ENCODE data around the gene KIF16B.

KIF16B gene

GRCh38 chr20:16573001-16573965, at the start of gene KIF16B:
TSS of gene KIF16B (minus strand) at chr20:16573448. CDS start at chr20:16573275, 173 bp downstream.
- H3K36me3 ChIP-seq (ENCODE audit: insufficient read depth, low read length): no peaks in the 10 kb centered on the region
- peak within 1 kb of the TSS; percentile 97 for H2AFZ ChIP-seq (ENCODE audit: low read length, unreplicated experiment)
- H3K4me3 ChIP-seq (ENCODE audit: low read depth, low read length): peak within 1 kb of the TSS; percentile 93
- peaks cover 13% of the 10 kb centered on the region for H3K79me2 ChIP-seq (ENCODE audit: control insufficient read depth, insufficient read depth, low read length, unreplicated experiment)
- no peaks in the 10 kb centered on the region for H3K27me3 ChIP-seq (ENCODE audit: insufficient read depth, low read length)
- peaks cover 13% of the 10 kb centered on the region for H3K4me1 ChIP-seq (ENCODE audit: control insufficient read depth, insufficient read depth, low read length, unreplicated experiment)
- peak within 1 kb of the TSS; percentile 17; the same call in 1 of the 2 replicates for H3K27ac ChIP-seq (ENCODE audit: low read depth, low read length)

GRCh38 chr20:16622501-16622900, 49.3 kb upstream of the KIF16B start:
- H3K36me3 ChIP-seq (ENCODE audit: insufficient read depth, low read length): no peaks in the 10 kb centered on the region
- no peak overlapping the region for H3K4me3 ChIP-seq (ENCODE audit: low read depth, low read length)
- H3K79me2 ChIP-seq (ENCODE audit: control insufficient read depth, insufficient read depth, low read length, unreplicated experiment): no peaks in the 10 kb centered on the region
- no peak overlapping the region for H2AFZ ChIP-seq (ENCODE audit: low read length, unreplicated experiment)
- H3K4me1 ChIP-seq (ENCODE audit: control insufficient read depth, insufficient read depth, low read length, unreplicated experiment): no peaks in the 10 kb centered on the region
- no peaks in the 10 kb centered on the region for H3K27me3 ChIP-seq (ENCODE audit: insufficient read depth, low read length)
- no peak overlapping the region for H3K27ac ChIP-seq (ENCODE audit: low read depth, low read length)

GRCh38 chr20:16621435-16622141, 48.3 kb upstream of the KIF16B start:
- Histone ChIP-seq H3K27me3 (ENCODE audit: insufficient read depth, low read length) (no peaks in the 10 kb centered on the region), H2AFZ (ENCODE audit: low read length, unreplicated experiment) (no peak overlapping the region), H3K27ac (ENCODE audit: low read depth, low read length) (no peak overlapping the region), H3K4me3 (ENCODE audit: low read depth, low read length) (no peak overlapping the region), H3K36me3 (ENCODE audit: insufficient read depth, low read length) (no peaks in the 10 kb centered on the region), H3K4me1 (ENCODE audit: control insufficient read depth, insufficient read depth, low read length, unreplicated experiment) (no peaks in the 10 kb centered on the region), H3K79me2 (ENCODE audit: control insufficient read depth, insufficient read depth, low read length, unreplicated experiment) (no peaks in the 10 kb centered on the region)

GRCh38 chr20:16620961-16621360, 47.7 kb upstream of the KIF16B start:
- no peak overlapping the region for H3K27ac ChIP-seq (ENCODE audit: low read depth, low read length)
- no peaks in the 10 kb centered on the region for H3K36me3 ChIP-seq (ENCODE audit: insufficient read depth, low read length)
- no peaks in the 10 kb centered on the region for H3K27me3 ChIP-seq (ENCODE audit: insufficient read depth, low read length)
- H2AFZ ChIP-seq (ENCODE audit: low read length, unreplicated experiment): no peak overlapping the region
- no peaks in the 10 kb centered on the region for H3K79me2 ChIP-seq (ENCODE audit: control insufficient read depth, insufficient read depth, low read length, unreplicated experiment)
- no peak overlapping the region for H3K4me3 ChIP-seq (ENCODE audit: low read depth, low read length)
- no peaks in the 10 kb centered on the region for H3K4me1 ChIP-seq (ENCODE audit: control insufficient read depth, insufficient read depth, low read length, unreplicated experiment)

GRCh38 chr20:16619953-16620352, 46.7 kb upstream of the KIF16B start:
- H3K27me3 ChIP-seq (ENCODE audit: insufficient read depth, low read length): no peaks in the 10 kb centered on the region
- no peaks in the 10 kb centered on the region for H3K36me3 ChIP-seq (ENCODE audit: insufficient read depth, low read length)
- H2AFZ ChIP-seq (ENCODE audit: low read length, unreplicated experiment): no peak overlapping the region
- H3K27ac ChIP-seq (ENCODE audit: low read depth, low read length): no peak overlapping the region
- H3K4me3 ChIP-seq (ENCODE audit: low read depth, low read length): no peak overlapping the region
- H3K79me2 ChIP-seq (ENCODE audit: control insufficient read depth, insufficient read depth, low read length, unreplicated experiment): no peaks in the 10 kb centered on the region
- H3K4me1 ChIP-seq (ENCODE audit: control insufficient read depth, insufficient read depth, low read length, unreplicated experiment): no peaks in the 10 kb centered on the region

- Histone ChIP-seq H2AFZ (ENCODE audit: low read length, unreplicated experiment) (no peak overlapping the region), H3K4me1 (ENCODE audit: control insufficient read depth, insufficient read depth, low read length, unreplicated experiment) (no peaks in the 10 kb centered on the region), H3K79me2 (ENCODE audit: control insufficient read depth, insufficient read depth, low read length, unreplicated experiment) (no peaks in the 10 kb centered on the region), H3K27ac (ENCODE audit: low read depth, low read length) (no peak overlapping the region), H3K36me3 (ENCODE audit: insufficient read depth, low read length) (no peaks in the 10 kb centered on the region), H3K27me3 (ENCODE audit: insufficient read depth, low read length) (peaks cover 7% of the 10 kb centered on the region; the same call in 1 of the 2 replicates), H3K4me3 (ENCODE audit: low read depth, low read length) (no peak overlapping the region)
Measured at GRCh38 chr20:16617056-16617455, 43.8 kb upstream of the KIF16B start.

GRCh38 chr20:16616317-16616716, 43.1 kb upstream of the KIF16B start:
- Histone ChIP-seq H3K4me3 (ENCODE audit: low read depth, low read length) (no peak overlapping the region), H3K27ac (ENCODE audit: low read depth, low read length) (no peak overlapping the region)

GRCh38 chr20:16615199-16615598, 42.0 kb upstream of the KIF16B start:
- H3K4me3 ChIP-seq (ENCODE audit: low read depth, low read length): no peak overlapping the region
- H3K36me3 ChIP-seq (ENCODE audit: insufficient read depth, low read length): no peaks in the 10 kb centered on the region

More at GRCh38 chr20:16616317-16616716, 43.1 kb upstream of the KIF16B start:
- no peaks in the 10 kb centered on the region for H3K36me3 ChIP-seq (ENCODE audit: insufficient read depth, low read length)
- peaks cover 9% of the 10 kb centered on the region for H3K27me3 ChIP-seq (ENCODE audit: insufficient read depth, low read length)
- no peaks in the 10 kb centered on the region for H3K4me1 ChIP-seq (ENCODE audit: control insufficient read depth, insufficient read depth, low read length, unreplicated experiment)
- H2AFZ ChIP-seq (ENCODE audit: low read length, unreplicated experiment): no peak overlapping the region
- no peaks in the 10 kb centered on the region for H3K79me2 ChIP-seq (ENCODE audit: control insufficient read depth, insufficient read depth, low read length, unreplicated experiment)

GRCh38 chr20:16613954-16614353, 40.7 kb upstream of the KIF16B start:
- no peaks in the 10 kb centered on the region for H3K79me2 ChIP-seq (ENCODE audit: control insufficient read depth, insufficient read depth, low read length, unreplicated experiment)
- no peak overlapping the region for H3K27ac ChIP-seq (ENCODE audit: low read depth, low read length)
- no peak overlapping the region for H3K4me3 ChIP-seq (ENCODE audit: low read depth, low read length)
- H3K4me1 ChIP-seq (ENCODE audit: control insufficient read depth, insufficient read depth, low read length, unreplicated experiment): no peaks in the 10 kb centered on the region
- peaks cover 17% of the 10 kb centered on the region for H3K27me3 ChIP-seq (ENCODE audit: insufficient read depth, low read length)
- no peaks in the 10 kb centered on the region for H3K36me3 ChIP-seq (ENCODE audit: insufficient read depth, low read length)
- no peak overlapping the region for H2AFZ ChIP-seq (ENCODE audit: low read length, unreplicated experiment)

More at GRCh38 chr20:16615199-16615598, 42.0 kb upstream of the KIF16B start:
- Histone ChIP-seq H3K27ac (ENCODE audit: low read depth, low read length) (no peak overlapping the region), H3K4me1 (ENCODE audit: control insufficient read depth, insufficient read depth, low read length, unreplicated experiment) (no peaks in the 10 kb centered on the region), H3K27me3 (ENCODE audit: insufficient read depth, low read length) (peaks cover 17% of the 10 kb centered on the region), H3K79me2 (ENCODE audit: control insufficient read depth, insufficient read depth, low read length, unreplicated experiment) (no peaks in the 10 kb centered on the region), H2AFZ (ENCODE audit: low read length, unreplicated experiment) (no peak overlapping the region)

- no peaks in the 10 kb centered on the region for H3K4me1 ChIP-seq (ENCODE audit: control insufficient read depth, insufficient read depth, low read length, unreplicated experiment)
- no peak overlapping the region for H3K4me3 ChIP-seq (ENCODE audit: low read depth, low read length)
- H3K36me3 ChIP-seq (ENCODE audit: insufficient read depth, low read length): no peaks in the 10 kb centered on the region
- no peak overlapping the region for H3K27ac ChIP-seq (ENCODE audit: low read depth, low read length)
- H3K79me2 ChIP-seq (ENCODE audit: control insufficient read depth, insufficient read depth, low read length, unreplicated experiment): no peaks in the 10 kb centered on the region
- peaks cover 22% of the 10 kb centered on the region for H3K27me3 ChIP-seq (ENCODE audit: insufficient read depth, low read length)
- H2AFZ ChIP-seq (ENCODE audit: low read length, unreplicated experiment): no peak overlapping the region
Measured at GRCh38 chr20:16612706-16613105, 39.5 kb upstream of the KIF16B start.
